ENCODE measurements around the gene IRAG1.

IRAG1 gene

GRCh38 chr11:10693509-10694081 is at the start of gene IRAG1:
IRAG1 (minus strand) TSS chr11:10693755; CDS start chr11:10693602, 153 bp downstream.
- no peak for DNase-seq (ENCODE audit: low read depth in 2 of 2)

DNA sequence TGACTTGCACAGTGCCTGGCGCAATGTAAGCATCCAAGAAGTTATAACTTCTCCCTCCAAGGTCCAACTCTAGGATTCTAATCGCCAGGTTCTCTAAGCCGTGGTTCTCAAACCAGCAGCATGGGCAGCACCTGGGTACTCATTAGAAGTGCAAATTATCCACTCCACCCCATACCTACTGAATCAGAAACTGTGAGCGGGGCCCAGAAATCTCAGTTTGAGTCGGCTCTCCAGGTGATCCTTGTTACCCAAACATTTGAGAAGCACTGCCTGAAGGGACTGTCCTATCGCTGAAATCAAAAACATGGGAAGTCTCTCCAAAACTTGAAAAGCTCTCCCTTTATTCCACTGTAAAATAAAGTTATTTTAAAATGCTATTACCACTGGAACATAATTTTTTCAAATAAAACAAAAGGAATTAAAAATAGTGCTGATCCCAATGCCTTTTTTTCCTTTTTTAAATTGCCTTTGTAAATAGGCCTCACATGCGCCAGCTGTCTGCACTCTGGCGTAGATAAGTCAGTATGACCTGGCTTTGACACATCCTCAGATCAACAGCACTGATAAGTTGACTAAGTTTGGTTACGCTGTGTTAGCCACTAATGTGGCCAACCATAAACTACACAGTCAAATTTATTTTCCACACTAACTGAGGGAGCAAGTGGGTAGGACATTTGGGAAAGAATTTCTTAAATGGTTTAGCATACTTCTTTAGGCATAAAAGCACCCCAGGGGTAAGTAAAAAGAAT is 49.1 kb upstream of the IRAG1 start:
- DNase-seq (ENCODE audit: low read depth in 2 of 2) = no peak

DNA sequence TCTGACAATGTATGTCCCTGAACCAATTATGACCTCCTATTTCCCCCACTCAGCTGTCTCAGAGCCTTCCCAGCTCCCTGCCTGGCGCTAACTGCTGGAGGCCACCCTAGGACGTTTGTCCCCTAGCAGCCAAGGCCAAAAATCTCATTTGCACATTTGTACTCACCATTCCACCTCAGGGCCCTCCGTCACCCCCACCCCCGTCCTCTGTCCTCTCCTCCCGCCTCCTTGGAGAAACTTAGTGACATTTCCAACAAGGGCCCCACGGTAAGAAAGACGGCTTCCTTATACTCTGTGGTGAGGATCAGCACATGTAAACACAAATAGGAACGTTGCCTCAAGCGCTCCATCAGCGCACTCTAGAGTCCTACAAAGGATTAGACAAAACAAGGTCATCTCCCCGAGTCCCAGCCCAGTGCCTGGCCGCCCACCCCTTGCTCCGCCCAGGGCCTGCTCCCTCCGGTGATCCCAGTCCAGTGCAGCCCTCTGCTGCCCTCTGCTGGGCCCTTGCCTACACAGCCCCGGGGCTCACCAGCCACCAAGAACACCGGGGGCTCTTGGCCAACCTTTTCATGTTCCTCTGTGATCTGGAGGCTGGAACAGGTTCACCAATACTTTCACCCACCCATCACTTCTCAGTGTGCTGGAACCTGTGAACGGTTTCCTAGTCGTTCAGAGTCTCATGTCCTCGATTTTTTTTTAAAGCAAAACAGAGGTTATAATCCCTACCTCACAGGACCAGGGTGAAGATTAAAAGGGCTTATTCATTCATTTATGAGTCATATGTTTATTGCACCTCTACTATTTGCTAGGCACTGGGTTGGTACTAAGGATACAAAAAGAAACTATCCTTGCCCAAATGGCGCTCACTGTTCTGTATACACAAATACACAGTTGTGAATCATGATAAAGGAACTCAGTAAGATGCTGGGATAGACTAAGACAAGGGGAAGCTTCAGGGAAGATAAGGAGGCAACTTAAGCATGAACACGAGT is 42.2 kb upstream of the IRAG1 start:
- DNase-seq (ENCODE audit: low read depth in 2 of 2) = peak; percentile 79 to 89

GRCh38 chr11:10731064-10731680 is 37.6 kb upstream of the IRAG1 start:
- no peak for DNase-seq (ENCODE audit: low read depth in 2 of 2)

GRCh38 chr11:10730151-10730550 is 36.6 kb upstream of the IRAG1 start:
- DNase-seq (ENCODE audit: low read depth in 2 of 2) = no peak

- no peak for DNase-seq (ENCODE audit: low read depth in 2 of 2)
Measured at GRCh38 chr11:10728789-10729472, 35.4 kb upstream of the IRAG1 start.

- DNase-seq (ENCODE audit: low read depth in 2 of 2) = no peak
Measured at GRCh38 chr11:10728154-10728553, 34.6 kb upstream of the IRAG1 start.

GRCh38 chr11:10727146-10727851 is 33.7 kb upstream of the IRAG1 start:
- DNase-seq (ENCODE audit: low read depth in 2 of 2) = no peak

DNA sequence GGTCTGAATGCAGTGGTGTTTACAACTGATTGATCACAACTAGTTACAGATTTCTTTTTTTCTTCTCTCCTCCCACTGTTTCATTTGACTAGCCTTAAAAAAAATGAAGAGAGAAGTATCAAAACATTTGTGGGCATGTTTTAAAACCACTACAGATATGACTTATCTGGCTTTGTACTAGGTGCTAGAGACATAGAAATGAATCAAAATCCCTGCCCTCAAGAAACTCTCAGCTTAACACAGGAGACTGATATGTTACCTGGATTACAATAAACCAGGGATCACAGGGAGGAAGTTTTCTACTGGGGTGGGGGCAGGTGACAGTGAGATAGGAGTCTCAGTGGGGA is 32.3 kb upstream of the IRAG1 start:
- DNase-seq (ENCODE audit: low read depth in 2 of 2) = no peak

- DNase-seq (ENCODE audit: low read depth in 2 of 2) = peak in 1 of 2 donors; percentile 24
Measured at GRCh38 chr11:10725114-10725906, 31.8 kb upstream of the IRAG1 start.

GRCh38 chr11:10722307-10722706 is 28.8 kb upstream of the IRAG1 start:
- DNase-seq (ENCODE audit: low read depth in 2 of 2) = no peak

DNA sequence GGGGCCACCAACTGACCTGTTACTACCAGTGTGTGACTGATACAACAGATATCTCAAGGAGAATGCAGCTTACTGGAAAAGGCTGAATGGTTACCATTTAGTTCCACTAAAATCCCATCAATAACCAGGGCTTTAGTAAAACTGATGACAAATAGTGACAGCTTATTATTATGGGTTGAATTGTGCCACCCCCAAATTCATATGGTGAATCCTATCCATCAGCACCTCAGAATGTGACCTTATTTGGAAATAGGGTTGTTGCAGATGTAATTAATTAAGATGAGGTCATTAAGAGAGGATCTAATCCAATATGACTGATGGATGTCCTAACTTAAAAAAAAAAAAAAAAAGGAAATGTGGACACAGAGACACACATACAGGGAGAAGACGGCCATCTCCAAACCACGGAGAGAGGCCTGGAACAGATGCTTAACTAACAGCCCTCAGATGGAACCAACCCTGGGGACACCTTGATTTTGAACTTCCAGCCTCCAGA is 27.4 kb upstream of the IRAG1 start:
- DNase-seq (ENCODE audit: low read depth in 2 of 2) = no peak

DNA sequence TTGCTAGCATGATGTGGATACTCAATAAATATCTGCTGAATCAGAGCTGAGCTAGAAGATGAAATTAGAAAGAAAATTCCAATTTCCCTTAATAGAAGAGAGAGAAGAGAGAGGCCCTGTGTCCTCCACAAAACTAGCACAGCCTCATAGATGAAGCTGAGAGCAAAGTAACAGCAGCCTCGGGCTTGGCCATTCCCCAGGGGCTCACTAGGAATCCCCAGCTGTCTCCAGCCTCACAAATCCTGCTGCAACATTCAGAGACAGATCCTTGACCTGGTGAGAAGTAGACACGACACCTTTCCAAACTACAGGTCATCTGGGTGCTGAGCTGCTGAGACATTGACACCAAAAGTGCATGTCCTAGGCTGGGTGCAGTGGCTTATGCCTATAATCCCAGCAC is 26.1 kb upstream of the IRAG1 start:
- no peak for DNase-seq (ENCODE audit: low read depth in 2 of 2)

- DNase-seq (ENCODE audit: low read depth in 2 of 2) = no peak
Measured at GRCh38 chr11:10716543-10717259, 23.1 kb upstream of the IRAG1 start.

DNA sequence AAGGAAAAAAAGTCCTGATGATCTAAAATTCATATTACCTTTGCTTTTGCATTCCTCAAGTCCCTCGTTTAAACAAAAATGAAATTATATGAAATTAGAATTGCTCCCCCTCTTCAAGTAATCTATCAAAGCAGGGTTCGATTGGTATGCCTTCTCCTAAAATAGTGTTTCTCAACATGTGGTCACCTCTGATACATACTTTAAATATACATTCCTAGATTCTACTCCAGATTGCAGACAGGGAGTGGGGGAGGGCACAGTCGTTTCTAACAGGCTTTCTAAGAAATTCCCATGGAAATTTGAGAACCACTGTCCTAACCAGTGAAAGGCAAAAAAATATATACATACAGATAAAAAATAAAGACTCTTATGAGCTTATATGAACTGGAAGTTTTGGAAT is 22.6 kb upstream of the IRAG1 start:
- DNase-seq (ENCODE audit: low read depth in 2 of 2) = no peak

DNA sequence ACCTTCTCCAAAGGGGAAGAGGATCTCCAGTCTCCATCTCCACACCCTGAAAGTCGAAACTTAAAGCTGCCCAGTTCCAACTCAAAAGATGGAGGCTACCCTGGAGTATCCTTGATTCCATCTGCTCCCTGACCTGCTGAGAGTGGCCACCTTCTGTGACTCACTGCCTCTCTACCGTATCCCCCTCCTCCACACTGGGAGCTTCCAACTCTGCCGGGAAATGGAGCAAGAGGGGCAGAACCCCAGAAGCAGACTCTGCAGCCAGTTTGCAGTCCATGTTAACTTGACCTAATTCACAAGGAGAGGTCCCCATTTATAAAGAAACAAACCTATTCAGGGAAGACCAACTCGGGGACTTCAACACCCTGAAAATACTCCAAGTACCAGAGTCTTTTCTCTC is 22.0 kb upstream of the IRAG1 start:
- no peak for DNase-seq (ENCODE audit: low read depth in 2 of 2)

DNA sequence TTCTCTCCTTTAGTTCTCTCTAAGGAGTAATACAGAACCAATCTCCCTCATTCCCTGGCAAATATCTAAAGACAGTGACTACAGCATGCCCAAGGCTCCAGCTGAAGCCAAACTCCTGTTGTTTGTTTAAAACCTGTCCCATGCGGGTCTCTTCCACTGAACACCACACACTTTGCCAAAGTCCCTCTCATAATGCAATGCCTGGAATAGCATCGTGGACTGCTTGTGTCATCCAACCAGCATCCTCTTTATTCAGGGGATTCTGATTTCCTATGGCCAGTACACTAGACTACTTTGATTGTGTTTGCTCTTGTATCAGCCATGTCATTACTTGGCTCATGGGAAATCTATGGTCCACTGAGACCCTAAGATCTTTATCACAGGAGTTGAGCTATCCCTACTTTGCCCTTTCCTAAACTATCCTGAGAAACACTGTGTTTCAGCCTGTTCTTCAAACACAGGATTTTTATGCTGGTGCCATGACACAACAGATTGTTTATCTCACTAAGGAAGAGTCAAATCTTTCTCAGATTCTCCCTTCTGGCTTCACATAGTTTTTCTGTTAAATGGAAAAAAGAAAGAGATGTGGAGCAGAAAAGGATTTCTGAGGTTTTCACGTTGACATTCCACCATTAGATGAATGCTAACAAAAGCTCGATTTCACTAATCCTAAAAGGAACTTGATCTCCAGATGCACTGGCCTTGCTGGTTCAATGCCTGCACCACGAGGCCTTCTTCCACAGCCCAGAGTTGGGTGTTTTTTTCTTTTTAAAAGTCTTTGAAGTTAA is 15.9 kb upstream of the IRAG1 start:
- no peak for DNase-seq (ENCODE audit: low read depth in 2 of 2)

DNA sequence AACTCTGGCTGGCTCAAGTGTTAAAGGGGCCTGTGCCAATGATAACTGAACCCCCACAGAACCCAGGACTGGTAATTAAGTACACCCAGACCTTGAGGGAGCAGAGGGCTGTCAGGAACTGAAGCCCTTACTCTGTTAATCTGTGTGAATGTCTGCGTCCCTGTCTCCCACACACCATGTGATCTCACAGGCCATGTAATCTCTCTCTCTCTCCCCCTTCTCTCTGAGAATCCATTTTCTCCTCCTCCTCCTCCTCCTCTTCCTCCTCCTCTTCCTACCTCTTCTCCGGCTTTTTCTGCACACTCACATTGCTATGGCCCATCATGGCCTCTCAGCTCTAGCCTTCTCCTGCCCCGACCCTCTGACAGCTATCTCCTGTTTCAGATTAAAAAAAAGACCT is 14.6 kb upstream of the IRAG1 start:
- DNase-seq (ENCODE audit: low read depth in 2 of 2) = no peak

All from stimulated activated CD4-positive, alpha-beta T cell treated with anti-CD3 and anti-CD28 coated beads, Interleukin-15, amount 100 ng/mL, for 48 hours (primary cell).